NCI-H446 (cell line): Measurements from ENCODE around the gene CENPO.

Experiments
- DNase-seq, 2 experiments: peaks; one replicate each; lab custom pipeline; 2025; lab: John Stamatoyannopoulos, UW

Gene CENPO, protein sequence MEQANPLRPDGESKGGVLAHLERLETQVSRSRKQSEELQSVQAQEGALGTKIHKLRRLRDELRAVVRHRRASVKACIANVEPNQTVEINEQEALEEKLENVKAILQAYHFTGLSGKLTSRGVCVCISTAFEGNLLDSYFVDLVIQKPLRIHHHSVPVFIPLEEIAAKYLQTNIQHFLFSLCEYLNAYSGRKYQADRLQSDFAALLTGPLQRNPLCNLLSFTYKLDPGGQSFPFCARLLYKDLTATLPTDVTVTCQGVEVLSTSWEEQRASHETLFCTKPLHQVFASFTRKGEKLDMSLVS

DNA sequence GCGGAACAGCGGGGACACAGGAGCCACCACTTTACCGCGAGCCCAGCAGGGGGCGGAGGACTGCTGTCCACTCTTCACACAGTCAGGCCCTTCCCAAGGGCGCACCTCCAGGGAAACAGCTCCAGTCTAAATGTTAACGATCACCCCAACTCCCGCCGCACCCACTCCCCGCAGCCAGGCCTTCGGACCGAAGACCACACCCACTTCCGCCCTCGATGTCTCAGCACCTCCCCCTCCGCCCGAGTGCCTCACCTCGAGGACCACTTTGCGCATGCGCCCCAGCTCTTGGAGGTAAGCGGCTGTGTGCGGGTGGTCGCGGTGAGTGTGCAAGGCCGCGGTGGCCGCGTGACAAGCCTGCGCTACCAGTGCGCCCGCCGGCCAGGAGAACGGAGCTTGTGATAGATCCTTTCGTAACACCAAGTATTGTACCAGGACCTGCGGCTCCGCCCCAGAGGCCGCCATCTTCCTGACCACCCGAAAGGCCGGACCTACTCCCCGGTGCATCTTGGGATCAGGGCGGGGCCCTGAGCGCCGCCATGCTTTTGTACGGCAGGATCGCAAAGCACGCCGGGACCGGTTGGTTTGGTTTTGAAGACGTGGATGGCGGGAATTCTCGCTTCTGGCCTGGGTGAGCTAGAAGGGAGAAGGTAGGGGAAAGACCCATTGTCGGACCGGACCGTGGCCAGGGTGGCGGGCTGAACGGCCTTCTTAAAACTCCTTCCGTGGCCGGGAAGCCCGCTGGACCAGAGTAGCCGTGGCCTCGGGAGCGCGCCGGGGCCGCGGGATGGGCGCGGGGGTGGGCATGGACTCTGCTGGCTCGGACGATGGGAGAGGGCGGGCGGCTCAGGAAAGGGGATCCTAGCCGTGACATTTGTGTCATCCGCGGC lies at the start of gene CENPO, which contains the start of gene PTRHD1:
TSS of gene CENPO (plus strand) at position 552 of the 887 bp plus-strand sequence. CDS start 495 bp downstream, outside the sequence.
TSS of gene PTRHD1 (minus strand) at position 518 of the 887 bp plus-strand sequence. CDS start at position 504, 14 bp downstream.
- peak; percentile 91 to 95 for DNase-seq

DNA sequence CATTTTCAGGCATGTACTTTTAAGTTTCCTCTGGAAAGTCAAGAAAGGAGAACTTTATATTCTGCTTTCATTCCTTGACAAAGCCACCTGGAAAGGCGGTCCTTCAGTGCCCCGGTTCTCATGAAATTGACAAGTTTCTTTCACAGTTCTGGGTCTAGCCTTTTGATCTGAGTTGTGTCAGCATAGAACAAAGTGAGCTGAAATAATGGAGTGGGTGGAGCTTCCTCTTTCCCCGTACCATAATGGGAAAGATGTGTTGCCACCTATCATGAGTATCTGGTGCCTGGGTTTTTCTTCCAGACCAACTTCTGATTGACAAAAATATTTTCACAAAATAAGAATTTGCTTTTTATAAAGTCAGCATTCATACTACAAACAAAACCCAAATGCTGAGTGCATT lies 49.3 kb upstream of the CENPO start:
- DNase-seq, result no peak

DNA sequence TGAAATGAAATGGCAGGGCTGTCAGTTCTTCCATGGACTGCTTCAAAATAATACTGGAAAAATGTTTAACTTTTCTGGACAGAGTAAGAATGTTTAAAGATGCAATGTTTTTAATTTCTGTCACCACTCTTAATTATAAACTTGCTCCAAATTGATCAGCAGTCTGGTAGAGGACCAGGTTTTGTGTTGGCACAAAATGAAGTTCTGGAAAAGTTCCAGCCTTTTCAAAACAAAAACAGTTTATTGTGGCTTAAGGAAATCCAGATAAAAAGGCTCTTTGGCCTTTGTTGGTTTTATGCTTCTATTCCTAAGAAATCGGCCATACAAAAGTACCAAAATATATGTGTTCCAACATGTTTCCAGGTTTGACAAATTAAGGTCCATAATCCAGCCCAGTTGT lies 48.9 kb upstream of the CENPO start:
- DNase-seq, result no peak

DNA sequence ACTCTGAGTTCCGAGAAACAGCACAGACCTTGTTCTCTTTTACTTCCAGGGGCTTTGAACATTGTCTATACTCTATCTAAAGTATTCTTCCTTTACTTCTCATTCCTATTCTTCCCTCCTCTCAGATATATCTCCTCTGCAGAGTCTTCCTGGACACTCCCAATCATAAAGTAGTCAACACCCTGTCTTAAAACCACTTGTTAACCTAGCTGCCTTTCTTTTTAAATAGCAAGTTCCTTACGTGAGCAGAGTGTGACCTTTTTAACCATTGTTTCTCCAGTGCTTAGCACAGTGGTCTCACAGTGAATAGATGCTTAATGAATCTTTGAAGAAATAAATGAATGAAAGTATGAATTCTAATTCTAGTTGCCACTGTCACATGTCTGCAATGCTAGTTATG lies 47.4 kb upstream of the CENPO start:
- DNase-seq, result no peak

DNA sequence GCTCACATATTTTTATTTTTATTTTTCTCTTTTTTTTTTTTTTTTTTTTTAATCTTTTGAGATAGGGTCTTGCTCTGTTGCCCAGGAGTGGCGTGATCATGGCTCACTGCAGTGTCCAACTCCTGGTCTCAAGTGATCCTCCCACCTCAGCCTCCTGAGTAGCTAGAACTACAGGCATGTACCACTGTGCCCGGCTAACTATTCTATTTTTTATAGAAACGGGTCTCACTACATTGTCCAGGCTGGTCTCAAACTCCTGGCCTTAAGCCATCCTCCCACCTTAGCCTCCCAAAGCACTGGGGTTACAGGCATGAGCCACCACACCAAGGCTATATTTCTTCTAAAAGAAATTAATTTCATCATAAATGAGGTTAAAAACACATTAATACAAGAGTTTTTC lies 45.9 kb upstream of the CENPO start:
- no peak for DNase-seq

DNA sequence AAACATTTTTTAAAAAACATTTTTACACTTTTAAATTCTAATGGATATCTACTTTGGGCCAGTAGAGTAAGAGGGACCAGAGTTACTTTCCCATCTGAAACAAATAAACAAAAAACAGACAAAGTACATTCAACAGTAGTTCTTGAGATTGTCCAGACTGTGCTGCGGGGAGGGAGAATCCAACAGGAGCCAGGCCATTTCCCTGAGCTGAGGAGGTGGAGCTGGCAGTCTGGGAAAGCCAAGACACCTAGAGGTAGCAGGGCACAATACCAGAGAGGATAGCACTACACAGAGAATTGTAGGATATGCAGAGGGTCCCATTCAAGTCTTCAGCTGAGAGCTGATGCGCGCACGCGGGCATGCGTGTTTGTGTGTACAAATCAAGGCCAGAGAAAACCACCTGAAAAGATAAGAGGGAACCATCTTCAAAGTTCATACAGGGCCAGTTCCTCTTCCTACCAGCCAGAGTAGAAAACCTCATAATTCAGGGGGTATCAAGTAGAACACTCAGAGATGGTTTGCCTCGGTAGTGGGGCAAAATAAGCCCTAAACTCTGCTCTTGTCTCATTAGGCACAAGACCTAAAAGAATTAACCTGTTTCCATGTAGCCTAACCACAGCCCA lies 44.0 kb upstream of the CENPO start:
- DNase-seq, result no peak

DNA sequence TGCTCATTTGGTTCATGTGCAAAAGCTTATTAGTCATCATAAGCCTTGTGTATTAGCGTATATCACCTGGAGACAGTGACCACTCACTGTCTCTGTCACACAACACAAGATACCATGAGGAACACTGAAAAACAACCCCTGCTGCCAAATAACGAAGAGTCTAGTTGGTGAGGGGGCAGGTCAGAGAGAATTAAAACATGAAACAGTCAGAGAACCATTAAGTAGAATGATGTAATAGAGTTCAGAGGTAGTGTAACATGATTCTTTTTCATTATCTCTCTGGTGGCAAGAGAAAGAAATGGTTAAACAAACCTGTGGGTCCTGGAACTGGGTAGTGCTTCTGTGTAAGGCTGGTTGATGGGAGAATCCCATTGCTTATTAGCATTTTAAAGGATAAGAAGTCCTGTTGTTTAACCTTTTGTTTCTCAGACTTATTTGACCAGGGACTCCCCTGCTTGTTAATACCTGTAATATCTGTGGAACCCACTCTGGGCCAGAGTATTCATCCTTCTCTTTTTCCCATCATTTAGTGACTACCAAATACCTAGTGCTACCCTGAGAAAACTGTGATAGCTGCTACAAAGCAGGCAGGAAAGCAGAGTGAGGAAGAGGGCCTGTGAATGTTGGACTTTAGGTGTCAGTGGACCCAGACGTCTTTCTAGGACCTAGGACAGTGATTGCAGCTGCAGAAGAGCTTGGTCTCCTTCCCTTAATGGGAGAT lies 38.1 kb upstream of the CENPO start:
- no peak for DNase-seq

DNA sequence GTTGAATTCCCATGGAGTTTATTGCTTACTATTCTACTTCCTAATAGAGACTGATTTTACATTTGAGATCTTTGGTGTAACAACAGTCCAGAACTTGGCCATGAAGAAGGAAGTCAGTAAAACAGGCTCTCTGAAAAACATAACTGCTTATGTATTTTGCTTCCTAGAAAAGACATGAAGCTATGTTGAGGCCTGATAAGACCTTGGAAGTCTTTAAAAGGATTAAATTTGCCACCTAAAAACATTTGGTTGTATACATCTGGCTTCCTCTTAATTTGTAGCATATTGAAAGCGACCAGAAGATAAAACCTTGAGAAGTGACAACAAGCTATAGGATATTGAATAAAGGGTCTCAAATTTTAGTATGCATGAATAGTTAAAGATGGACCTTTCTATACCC lies 36.4 kb upstream of the CENPO start:
- no peak for DNase-seq

DNA sequence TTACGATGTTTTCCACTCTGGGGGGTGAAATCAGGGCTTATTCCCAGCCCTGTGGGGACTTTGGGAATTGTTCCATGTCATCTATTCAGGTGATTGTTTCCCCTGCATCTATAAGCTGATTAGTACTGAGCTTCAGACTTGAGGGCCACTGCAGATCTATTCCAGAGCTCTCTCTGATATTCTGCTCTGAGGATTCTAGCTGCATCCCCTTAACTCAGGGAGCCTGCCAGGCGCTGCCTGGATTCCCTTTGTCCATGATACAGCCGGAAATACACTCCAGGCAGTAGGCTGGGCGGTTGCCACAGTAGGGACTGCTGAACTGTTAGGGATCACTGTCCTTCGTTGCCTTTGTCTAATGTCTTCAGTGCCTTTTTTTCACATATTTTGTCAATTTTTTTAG lies 31.4 kb upstream of the CENPO start:
- no peak for DNase-seq

DNA sequence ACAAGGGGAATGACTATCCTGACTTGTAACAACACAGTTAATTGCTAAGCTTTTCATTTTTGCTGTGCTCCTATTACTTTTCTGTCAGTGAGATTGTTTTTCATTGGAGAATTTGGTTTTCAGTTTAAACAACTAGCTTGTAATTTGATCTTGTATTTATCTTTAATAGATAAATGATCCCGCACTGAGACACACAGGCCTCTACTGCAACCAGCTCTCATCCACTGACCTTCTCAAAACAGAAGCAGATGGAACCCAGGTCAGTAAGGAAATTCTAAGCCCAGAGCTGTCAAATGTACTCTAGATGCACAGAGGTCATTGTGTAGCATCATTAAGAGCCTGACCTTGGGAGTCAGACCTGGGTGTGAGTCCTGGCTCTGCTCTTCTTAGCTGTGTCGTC lies 30.7 kb upstream of the CENPO start:
- DNase-seq, result no peak

DNA sequence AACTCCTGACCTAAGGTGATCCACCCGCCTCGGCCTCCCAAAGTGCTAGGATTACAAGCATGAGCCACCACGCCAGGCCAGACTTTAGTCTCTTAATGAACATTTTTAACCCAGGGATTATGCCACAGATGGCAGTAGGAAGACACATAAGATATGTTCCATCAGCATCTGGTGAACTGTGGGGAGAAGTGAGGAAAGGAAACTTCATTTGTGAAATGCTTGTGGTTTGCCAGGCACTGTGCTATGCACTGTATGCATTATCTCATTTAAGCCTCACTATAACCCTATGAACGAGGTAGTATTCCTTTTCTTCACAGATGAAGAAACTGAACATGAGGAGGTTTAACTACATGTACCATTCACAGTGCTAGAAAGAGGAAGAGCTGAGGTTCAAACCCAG lies 29.4 kb upstream of the CENPO start:
- DNase-seq, result no peak

DNA sequence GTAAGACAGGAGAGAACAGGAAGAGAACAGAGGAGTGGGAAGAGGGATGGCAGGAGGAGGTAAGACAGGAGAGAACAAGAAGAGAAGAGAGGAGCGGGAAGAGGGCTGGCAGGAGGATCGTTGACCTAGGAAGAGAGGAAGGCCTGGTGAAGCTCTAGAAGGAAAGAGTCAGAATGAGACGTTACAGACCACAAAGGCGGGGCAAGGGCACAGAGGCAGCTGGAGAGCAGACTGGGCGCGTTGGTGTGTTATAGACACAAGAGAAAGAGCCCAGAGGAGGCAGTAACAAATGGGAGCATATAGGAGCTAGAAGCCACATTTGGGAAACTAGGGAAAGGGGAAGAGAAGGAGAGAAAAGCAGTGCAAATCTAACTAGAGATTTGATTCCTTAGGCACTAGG lies 26.6 kb upstream of the CENPO start:
- DNase-seq, result no peak

DNA sequence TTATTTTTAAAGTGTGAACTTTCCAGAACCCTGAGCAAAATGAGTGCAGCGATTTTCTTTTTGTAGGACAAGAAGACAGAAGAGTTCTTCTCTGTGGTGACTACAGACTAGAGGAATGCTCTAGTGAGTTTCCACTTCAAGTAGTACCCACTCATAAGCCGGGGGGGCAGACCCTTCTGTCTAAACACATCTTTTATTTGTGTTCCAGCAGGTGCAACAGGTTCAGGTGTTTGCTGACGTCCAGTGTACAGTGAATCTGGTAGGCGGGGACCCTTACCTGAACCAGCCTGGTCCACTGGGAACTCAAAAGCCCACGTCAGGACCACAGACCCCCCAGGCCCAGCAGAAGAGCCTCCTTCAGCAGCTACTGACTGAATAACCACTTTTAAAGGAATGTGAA lies 25.2 kb upstream of the CENPO start:
- DNase-seq, result no peak

DNA sequence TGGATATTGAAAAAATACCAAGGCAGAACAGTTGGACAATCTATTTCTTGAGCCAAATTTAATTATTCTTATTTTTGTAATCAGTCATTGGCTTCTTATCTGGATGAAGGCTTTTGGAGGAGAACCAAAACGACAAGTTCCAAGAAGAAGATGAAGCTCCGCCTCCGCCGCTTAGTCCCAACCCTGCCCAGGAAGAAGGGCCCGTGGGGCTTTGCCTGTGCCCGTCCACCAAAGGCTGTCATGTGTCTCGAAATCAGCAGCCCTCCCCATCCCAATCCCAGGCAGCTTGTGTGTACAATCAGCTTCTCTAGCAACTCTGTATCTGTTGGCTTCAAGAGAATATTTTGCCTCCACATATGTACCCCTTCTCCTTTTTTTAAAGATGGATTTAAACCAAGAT lies 24.6 kb upstream of the CENPO start:
- no peak for DNase-seq

DNA sequence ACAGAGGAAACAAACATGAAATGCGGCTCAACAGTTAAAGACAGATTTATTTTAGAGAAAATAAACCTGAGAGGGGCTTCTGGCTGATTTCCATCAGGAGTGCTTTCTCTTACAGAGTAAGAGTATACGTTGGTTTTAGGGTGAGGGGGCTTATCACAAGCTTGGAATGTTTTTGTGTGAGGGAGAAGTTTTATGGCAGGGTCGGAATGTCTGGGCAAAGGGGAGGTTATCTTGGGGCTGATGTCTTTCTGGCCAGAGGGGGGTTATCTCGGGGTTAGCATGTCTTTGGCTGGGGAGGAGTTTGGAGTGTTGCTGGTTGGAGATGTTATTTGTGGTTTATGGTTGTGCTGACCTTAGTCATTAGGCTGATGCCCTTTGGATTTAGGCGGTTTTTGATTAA lies 22.2 kb upstream of the CENPO start:
- DNase-seq, result no peak

DNA sequence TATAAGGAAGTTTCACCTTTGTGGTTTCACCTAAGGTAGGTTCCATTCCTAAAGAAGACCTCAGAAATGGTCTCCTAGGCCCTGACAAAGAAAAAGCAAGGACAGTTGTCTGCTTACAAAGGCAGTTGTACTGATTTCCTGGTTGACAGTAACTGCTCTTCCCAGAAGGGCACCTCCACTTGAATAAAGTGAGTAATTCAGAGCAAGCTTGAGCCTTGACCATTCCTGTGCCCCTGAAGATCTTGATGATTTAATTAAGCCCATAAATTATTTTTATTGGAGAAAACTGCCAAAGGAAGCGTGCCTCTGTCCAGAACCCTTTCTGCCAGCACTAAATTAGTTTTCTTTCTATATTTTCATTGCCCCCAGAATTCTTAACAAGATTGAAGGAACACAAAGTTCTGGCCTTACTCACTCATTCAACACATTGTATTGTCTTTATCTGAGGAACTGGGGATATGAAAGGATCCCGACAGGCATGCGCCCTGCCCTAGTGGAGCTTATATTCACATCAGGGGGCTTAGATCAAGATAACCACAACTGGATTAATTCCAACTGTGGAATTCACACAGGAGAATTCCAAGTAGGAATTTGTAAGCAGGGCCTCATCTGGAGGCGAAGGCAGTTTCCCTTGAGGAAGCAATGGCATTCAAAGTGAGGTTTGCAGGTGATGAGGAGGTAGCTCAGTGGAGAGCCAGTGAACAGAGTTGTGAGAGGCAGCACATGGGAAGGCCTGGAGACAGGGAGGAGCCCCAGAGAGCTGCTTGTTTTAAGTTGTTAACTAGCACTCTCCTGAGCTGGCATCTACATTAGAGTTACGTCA lies 21.2 kb upstream of the CENPO start:
- DNase-seq, result no peak

DNA sequence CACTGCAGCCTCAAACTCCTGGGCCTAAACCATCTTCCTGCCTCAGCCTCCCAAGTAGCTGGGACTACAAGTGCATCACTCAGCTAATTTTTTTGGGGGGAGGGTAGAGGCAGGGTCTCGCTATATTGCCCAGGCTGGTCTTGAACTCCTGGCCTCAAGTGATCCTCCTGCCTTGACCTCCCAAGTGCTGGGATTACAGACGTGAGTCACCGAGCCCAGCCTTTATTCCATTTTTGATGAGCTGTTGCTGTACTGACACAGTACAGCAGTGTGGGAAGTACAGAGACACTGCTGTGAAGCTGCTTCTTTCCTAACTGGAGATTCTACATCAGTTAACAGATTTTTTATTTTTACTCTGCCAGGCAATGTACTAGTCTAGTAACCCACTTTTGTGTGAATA lies 18.9 kb upstream of the CENPO start:
- no peak for DNase-seq

DNA sequence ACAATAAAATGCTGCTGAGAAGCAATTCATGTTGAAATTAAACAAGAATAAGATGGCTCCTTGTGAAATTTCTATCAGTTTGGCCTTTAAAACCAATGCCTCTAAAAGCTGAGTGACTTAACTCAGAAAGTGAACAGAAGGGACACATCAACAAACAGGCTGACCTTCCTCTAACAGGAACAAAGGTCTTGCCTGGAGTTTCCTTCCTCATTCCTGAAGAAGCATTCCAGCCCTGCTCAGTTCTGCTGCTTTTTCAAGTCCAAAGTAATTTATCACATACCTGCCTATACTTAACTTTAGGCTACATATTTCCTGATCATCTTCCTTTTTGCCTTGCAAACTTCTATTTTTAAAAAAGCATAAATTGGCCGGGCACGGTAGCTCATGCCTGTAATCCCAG lies 14.1 kb upstream of the CENPO start:
- DNase-seq, result no peak

DNA sequence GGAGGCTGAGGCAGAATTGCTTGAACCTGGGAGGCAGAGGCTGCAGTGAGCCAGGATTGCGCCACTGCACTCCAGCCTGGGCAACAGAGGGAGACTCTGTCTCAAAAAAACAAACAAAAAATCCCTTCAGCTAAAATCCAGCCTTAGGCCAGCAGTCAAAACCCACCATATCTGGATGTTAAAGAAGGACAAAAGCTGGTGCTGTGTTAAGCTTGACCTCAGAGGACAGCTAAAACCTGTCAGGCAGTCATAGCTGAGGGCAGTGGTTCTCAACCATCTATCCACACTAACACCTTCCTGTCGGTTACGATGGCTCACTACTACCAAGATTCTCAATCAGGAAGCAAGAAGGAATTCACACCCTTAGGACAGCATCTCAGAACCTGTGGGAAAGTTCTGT lies 9.6 kb upstream of the CENPO start:
- no peak for DNase-seq

DNA sequence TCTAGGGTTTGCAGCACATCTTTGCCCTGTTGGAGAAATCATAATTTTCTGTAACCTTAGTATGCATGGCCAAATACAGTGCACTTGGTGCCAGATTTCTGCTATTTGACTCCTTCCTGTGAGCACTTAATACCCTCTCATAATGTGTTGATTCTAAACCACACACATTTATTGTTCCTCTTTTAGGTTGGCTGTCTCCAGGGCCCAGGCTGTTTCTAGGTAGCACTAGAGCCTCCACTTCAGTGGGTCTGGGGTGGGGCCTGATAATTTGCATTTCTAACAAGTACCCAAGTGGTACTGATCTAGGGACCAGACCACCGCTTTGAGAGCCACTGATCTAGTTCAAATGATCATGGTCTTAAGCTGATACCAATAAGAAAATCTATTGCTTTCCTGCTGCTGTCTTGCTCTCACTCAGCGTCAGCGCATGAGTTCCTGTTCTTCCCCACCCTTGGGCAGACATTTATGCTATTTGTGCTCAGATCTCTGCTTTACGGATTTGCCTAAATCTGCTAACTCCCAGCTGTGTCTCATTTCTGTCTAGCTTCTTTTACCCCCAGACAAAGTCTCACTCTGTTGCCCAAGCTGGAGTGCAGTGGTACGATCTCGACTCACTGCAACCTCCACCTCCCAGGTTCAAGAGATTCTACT lies 7.4 kb upstream of the CENPO start:
- DNase-seq, result no peak

DNA sequence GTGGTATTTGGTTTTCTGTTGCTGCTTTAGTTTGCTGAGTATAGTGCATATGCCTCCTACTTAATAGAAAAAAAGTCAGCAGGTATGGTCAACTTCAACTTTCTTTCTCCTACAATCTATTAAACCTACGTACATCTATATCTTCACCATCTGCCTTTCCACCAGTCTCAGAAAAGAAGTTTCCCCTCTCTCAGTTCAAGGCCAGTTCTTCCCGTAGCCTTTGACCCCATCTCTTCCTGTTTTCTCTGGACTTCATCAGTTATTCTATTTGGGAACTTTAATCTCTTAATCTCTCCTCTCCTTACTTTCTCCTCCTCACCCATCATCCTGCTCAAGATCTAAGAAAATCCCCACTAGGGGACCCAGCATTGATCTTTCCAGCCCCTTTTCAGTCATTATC lies 5.7 kb upstream of the CENPO start:
- DNase-seq, result no peak
